Activated CD4-positive, alpha-beta T cell treated with anti-CD3 and anti-CD28 coated beads, Interleukin-2, amount 50 U/mL, for 16 hours (primary cell): ENCODE results near the gene CD19.
"Not testable (repeated sequence)": the region's sequence is repeated elsewhere in the genome, so short reads cannot be mapped to it uniquely, and the experiment has no call there.

Experiments used
- DNase-seq: peaks from one replicate; pipeline ENCODE4 v3.0.0-alpha.2; 2020

Gene CD19

DNA sequence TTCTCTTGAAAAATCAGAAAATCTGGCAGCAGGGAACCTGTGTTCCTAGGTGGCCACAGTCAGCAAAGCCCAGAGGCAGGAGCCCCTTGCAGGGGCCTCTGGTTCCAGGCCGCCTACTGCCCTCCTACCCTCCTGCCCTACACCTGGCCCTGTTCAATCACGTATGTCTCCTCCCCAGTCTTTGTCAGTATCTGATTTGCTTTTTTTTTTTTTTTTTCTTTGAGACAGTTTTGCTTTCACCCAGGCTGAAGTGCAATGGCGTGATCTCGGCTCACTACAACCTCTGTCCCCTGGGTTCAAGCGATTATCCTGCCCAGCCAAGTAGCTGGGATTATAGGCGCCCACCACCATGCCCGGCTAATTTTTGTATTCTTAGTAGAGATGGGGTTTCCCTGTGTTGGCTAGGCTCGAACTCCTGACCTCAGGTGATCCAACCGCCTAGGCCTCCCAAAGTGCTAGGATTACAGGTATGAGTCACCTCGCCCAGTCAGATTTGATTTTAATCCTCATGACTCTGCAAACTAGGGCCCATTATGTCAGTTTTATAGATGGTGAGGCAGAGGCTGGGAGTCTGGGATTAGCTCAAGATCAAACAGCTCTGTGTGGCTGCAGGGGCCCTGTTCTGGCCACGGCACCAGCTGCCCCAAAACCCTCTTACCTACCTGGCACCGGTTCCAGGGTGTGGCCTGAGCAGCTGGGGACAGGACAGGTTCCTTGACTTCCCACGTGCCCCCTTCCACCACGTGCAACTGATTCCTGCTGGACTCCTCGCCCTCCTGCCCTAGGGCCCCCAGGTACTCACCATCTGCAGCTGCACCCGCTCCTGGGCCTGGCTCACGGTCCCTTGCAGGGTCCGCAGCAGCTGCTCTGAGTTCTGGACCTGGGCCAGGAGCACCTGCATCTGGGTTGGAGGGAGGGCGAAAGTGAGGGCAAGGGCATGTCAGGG is 21.4 kb upstream of the CD19 start:
- peak; percentile 24 for DNase-seq

DNA sequence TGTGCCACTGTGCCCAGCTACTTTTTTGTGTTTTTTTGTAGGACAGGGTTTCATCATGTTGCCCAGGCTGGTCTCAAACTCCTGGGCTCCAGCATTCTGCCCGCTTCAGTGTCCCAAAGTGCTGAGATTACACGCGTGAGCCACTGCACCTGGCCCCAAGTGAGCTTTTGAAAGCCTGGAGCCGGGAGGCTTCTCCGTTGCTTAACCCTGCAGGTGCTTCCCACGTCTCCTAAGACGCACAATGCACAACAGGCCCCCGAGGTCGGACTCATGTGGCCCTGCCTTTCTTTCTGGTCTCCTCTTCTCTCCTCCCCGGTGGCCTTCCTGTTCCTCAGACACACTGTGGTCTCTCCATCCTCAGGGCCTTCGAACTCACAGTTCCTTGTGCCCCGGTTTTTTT is 19.2 kb upstream of the CD19 start:
- DNase-seq, result no peak

DNA sequence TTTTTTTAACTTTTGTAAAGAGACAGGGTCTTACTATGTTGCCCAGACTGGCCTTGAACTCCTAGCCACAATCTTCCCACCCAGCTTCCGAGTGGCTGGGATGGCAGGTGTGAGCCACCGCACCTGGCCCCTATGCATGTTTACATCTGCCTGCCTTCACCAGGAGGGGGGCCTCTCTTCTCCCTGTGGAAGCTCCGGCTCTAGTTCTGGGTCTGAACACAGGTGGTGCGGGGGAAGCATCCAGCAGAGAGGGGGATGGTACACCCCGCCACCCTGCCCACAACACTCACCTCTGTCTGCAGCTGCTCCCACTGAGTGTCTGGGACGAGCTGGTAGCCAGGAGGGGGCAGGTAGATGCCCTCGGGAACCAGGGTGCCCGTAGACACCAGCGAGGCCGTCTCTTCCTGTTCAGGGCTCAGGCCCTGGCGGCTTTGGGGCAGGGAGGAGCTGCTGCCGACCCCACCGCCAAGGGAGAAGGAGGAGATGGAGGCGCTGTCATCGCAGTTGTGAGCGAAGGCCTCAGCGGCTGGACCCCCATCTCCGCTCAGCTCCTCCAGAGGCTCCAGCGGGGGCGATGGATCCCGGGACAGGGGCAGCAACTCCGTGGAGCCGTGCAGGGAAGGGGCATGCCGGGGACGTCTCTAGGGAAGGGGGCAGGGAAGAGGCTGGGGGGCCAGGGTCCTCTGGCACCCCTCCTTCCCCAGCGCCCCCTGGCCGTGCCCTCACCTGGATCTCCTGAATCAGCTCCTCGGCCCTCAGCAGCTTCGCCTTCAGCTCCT is 17.6 kb upstream of the CD19 start:
- DNase-seq, result no peak

DNA sequence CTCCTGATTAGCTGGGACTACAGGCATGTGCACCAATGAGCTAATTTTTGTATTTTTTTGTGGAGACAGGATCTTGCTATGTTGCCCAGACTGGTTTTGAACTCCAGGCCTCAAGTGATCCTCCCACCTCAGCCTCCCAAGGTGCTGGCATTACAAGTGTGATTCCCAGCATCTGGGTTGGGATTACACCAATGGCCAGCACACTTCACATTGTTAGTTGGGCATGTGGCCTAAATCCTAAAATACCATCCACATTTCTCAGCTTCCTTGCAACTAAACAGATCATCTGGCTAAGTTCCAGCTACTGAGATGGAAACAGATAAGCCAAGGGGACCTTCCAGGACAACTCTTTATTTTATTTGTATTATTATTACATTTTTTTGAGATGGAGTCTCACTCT is 16.6 kb upstream of the CD19 start:
- DNase-seq, result no peak

DNA sequence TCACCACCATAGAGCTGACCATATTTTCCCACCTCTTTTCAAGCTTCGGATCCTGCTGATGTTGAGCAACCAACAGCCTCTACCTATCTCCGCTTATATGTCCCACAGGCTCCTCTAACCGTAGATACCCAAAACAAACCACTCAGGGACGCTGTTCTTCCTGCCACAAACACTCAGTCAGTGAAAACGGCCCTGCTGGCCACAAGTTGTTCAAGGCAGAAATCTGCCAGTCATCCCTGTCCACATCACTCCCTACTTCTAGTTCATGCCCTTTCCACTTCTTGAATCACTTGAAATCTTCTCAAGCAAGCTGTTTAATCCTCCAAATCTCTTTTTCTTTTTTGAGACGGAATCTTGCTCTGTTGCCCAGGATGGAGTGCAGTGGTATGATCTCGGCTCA is 14.7 kb upstream of the CD19 start:
- no peak for DNase-seq

DNA sequence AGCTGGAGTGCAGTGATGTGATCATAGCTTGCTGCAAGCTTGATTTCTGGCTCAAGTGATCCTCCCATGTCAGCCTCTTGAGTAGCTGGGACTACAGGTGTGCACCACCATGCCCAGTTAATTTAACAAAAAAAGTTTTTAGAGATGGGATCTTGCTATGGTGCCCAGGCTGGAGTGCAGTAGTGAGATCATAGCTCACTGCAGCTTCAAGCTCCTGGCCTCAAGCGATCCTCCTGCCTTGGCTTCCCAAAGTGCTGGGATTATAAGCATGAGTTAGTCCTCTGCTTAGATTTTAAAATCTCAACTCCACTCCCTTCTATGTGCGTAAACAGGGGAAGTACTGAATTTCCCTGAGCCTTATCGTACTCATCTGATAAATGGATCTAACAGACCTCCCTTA is 13.1 kb upstream of the CD19 start:
- no peak for DNase-seq

DNA sequence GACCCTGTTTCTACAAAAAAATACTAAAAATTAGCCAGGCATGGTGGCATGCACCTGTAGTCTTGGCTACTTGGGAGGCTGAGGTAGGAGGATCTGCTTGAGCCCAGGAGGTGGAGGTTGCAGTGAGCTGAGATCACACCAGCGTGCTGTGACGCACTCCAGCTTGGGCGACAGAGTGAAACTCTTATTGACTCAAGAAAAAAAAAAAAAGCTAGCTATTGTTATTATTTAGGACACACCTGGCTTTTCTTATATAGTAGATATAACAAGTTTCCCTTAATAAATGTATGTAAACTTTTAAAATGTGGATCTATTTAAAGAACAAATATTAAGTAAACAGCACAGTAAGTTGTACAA is 8.6 kb upstream of the CD19 start:
- no peak for DNase-seq

DNA sequence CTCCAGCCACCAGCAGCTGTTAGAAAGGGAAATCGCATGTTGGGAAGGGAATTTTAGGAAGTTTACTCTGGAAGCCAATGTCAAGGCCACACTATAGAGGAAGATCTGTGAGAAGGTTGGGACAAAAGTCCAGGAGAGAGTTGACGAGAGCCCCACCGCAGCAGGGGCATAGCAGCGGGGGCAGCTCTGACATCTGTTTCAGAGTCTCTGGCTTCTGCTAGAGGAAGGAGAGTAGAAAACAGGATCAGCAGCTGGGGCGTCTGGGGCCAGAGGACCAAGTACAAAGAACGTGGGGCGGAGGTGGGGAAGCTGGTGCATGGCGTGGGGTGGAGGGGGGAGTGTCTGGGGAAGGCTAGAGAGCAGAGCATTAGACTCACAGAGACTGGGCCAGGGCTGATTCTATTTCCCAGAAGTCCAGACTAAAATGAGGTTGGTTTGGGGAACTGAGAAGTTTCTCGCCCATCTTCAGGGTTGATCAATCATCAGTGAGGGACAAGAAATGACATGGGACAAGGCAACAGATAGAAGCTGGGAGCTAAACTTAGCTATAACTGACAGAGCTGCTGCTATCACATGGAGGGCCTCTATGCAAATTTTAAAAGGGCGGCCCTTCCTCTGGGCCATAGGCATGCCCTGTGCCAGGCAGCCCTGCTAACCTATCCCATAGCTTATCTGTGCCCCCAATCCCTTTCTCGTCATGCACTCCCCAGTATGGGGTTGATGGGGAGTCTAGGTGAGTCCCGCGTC is 7.9 kb upstream of the CD19 start:
- no peak for DNase-seq

DNA sequence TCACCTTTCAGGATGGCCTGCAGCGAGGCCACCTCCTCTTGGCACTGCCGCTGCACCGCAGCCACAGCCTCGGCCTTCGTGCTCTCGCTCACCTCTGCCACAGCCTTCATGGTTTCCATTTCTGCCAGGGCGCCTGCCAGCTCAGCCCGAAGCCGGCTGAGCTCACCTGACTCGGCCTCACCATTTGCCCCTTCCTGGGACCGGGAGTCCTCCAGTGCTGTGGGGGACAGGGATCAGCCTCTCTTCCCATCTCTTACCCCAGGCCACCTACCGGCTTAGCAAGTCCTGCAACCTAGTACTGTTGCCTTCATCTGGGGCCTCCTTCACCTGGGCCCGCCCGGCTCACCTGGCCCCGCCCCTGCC is 7.4 kb upstream of the CD19 start:
- DNase-seq, result no peak

DNA sequence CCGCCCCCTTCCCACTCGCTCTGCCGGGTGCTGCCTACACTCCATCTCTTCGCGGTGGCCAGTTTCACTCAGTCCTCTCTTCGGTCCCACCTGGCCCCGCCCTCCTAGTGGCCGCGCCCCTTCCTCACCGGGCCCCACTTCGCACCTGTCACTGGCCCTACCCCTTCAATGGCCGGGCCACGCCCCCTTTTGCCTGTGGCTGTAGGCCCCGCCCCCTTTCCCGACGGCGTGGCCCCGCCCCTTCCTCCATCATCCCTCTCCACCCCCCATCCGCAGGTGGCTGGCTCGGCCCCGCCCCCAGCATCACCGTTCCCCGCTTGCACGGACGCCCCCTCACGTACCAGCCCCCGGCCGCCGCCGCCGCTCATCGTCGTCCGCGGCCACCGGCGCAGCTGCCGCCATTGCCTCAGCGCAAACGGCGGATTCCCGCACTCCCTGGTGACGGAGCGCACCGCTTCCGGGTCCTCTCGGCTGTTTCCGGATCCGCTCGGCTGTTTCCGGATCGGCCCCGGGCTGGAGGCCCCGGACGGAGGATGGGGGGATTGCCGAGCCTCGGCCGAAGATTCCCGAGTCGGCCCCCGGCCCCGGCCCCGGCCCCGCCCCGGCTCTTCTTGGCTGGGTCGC is 6.9 kb upstream of the CD19 start, which contains the start of gene RABEP2:
Gene RABEP2, minus strand, starts transcription at position 477 of the 624 bp plus-strand sequence. Its CDS starts 75 bp downstream, at position 402.
- DNase-seq, result peak; percentile 96

DNA sequence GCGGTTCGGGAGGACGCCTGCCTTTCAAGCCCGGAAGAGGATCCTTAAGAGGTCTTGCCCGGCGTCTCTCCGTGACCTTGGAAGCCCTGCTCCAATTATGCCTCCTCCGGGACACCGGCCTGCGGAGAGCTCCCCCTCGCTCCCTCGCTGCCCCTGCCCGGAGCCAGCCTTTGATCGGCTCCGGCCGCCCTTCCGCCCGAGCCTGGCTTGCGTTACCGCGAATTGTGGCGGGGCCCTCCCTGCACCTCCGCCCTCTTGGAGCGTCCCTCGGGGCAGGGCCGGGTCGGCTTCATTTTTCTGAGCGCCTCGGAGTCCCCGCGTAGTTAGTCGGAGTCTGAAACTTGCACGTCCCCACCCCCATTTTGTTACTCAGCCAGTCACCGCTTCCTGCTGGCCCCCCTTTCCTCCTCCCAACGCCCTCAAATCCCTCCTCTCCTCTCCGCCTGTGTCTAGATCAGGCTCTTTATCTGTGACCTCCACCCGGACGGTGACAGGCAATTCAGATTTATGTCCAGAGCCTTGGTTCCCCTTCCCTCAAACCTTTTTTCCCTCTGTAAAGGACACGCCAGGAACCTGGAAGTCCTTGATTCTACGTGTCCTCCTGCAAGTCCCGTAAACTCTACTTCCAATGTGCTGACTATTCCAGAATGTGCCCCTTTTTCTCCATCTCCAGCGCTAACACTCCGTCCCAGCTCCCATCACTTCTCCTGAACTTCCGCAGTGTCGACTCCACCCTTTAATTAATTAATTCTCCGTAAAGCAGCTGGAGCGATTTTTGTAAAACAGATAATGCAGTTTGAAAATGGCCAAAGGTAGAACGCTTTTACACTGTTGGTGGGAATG is 6.2 kb upstream of the CD19 start:
- peak; percentile 80 for DNase-seq

DNA sequence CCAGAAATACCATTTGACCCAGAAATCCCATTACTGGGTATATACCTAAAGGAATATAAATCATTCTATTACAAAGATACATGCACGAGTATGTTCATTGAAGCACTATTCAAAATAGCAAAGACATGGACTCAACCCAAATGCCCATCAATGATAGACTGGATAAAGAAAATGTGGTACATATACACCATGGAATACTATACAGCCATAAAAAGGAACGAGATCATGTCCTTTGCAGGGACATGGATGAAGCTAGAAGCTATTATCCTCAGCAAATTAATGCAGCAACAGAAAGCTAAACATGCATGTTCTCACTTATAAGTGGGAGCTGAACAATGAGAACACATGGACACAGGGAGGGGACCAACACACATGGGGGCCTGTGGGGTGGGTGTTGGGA is 5.5 kb upstream of the CD19 start:
- not testable (repeated sequence) for DNase-seq

DNA sequence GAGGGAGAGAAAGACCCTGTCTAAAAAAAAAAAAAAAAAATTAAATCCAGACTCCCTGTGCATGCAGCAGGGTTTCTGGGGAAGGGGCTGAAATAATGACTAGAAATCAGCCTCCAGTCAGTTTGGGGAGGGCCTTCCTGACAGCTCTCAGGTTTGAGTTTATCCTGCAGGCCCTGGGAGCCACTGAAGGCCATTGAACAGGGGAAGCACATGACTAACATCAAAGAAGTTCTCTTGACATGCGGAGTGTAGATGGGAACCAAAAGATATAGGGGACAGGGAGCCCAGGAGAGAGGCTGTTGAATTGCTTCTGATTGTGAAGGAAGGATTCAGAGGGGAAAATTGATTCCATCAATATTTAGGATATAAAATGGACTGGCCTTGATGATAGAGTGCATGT is 4.0 kb upstream of the CD19 start:
- no peak for DNase-seq

DNA sequence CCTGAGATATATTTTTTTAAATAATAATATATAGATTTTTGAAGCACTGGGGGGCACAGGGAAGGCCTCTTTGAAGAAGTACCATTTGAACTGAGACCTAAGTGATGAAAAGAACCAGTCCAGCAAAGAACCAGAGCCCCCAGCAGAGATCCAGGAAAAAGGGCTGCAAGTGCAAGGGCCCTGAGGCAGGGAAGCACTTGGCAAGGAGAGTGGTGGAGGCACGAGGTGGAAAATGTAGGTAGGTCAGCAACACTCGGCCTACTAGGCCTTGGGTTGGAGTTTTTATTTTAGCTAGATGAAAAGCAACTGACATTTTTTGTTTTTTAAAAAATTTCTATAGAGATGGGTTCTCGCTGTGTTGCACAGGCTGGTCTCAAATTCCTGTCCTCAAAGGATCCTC is 1.6 kb upstream of the CD19 start:
- DNase-seq, result no peak

DNA sequence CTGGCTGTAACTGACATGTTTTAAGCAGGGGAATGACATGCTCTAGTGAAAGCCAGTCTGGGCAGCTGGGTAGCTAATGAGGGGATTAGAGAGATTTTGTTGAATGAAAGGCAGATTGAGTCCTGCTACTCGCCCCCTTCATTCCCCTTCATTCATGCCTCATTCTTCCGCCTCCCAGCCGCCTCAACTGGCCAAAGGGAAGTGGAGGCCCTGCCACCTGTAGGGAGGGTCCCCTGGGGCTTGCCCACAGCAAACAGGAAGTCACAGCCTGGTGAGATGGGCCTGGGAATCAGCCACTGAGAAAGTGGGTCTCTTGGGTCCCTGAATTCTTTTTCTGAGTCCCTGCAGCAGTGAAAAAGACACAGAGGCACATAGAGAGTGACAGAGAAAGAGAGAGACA is 1.1 kb upstream of the CD19 start:
- no peak for DNase-seq

DNA sequence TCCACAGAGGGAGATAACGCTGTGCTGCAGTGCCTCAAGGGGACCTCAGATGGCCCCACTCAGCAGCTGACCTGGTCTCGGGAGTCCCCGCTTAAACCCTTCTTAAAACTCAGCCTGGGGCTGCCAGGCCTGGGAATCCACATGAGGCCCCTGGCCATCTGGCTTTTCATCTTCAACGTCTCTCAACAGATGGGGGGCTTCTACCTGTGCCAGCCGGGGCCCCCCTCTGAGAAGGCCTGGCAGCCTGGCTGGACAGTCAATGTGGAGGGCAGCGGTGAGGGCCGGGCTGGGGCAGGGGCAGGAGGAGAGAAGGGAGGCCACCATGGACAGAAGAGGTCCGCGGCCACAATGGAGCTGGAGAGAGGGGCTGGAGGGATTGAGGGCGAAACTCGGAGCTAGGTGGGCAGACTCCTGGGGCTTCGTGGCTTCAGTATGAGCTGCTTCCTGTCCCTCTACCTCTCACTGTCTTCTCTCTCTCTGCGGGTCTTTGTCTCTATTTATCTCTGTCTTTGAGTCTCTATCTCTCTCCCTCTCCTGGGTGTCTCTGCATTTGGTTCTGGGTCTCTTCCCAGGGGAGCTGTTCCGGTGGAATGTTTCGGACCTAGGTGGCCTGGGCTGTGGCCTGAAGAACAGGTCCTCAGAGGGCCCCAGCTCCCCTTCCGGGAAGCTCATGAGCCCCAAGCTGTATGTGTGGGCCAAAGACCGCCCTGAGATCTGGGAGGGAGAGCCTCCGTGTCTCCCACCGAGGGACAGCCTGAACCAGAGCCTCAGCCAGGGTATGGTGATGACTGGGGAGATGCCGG is 769 bp downstream of the CD19 start:
- no peak for DNase-seq

DNA sequence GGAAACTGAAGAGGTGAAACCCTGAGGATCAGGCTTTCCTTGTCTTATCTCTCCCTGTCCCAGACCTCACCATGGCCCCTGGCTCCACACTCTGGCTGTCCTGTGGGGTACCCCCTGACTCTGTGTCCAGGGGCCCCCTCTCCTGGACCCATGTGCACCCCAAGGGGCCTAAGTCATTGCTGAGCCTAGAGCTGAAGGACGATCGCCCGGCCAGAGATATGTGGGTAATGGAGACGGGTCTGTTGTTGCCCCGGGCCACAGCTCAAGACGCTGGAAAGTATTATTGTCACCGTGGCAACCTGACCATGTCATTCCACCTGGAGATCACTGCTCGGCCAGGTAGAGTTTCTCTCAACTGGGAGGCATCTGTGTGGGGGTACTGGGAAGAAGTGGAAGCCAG is 1.4 kb downstream of the CD19 start:
- DNase-seq, result no peak

DNA sequence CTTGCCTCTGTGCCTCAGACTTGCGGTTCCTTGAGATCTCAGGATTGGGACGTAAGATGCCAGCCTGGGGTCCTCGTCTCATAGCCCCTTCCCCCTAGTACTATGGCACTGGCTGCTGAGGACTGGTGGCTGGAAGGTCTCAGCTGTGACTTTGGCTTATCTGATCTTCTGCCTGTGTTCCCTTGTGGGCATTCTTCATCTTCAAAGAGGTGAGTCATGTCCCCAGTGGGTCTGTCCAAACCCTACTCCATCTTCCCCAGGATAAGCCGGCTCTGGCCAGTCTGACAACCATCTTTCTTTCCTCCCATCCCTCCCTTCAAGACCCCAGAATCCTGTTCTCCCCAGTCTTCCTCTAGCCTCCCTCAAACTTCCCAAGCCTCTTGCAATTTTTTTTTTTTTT is 3.6 kb downstream of the CD19 start:
- DNase-seq, result no peak

DNA sequence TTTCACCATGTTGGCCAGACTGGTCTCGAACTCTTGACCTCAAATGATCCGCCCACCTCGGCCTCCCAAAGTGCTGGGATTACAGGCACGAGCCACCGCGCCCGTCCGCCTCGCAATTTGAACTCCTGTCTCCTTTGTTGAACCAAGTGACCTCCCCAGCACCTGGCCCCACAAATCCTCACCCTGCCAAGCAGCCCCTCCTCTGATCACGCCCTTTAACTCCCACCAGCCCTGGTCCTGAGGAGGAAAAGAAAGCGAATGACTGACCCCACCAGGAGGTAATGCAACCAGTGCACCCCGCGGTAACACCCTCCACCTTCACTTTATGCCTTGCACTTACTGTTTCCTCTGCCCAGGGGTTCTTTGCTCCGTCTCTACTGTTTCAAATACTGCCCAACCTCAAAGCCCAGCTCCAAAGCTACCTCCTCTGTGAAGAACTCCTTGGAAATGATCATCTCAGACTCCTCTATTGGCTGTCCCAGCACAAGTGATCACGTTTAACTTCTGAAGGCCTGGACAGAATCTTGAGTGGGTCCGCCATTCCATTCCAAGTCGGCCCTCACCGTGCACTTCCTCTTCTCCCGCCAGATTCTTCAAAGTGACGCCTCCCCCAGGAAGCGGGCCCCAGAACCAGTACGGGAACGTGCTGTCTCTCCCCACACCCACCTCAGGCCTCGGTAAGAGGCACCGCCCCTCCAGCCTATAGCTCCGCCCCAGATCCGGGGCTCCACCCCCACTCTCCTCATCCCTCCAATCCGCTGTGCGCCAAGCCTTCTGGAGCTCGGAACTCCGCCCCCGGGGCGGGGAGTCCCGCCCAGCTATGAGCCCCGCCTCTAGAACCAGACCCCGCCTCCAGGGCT is 4.4 kb downstream of the CD19 start:
- peak; percentile 83 for DNase-seq

DNA sequence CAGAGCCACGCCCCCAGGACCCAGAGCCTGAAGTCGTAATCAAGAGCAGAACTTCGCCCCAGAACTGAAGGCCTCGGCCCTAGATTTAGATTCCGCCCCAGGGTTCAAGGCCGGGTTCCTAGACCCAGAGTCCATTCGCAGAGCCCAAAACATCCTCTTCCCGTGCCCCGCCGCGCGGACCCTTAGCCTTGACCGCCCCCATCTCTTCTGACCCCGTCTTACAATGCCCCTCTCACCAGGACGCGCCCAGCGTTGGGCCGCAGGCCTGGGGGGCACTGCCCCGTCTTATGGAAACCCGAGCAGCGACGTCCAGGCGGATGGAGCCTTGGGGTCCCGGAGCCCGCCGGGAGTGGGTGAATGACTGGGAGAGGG is 5.0 kb downstream of the CD19 start:
- DNase-seq, result no peak
